ENCODE measurements around the gene NIPAL3.
"Not testable (repeated sequence)": the region's sequence is repeated elsewhere in the genome, so short reads cannot be mapped to it uniquely, and the experiment has no call there.

Gene NIPAL3

GRCh38 chr1:24481843-24482610 is 66.4 kb downstream of the NIPAL3 start:
- POLR2A ChIA-PET, result no interaction called here
- no peak overlapping the region for H3K4me3 ChIP-seq (ENCODE audit: low read depth, low read length)

GRCh38 chr1:24483441-24483840 is 67.8 kb downstream of the NIPAL3 start:
- ChIA-PET CTCF (interaction anchor here (1.2 to 1.5 kb wide), 2 partner anchors 8 to 12 kb away, joined by 3 to 5 read pairs; no protein-coding TSS in a partner anchor), POLR2A (no interaction called here)
- DNase-seq (ENCODE audit: low read depth, low spot score), result no peak
- H3K4me3 ChIP-seq (ENCODE audit: low read depth, low read length), result no peak overlapping the region
- TF ChIP-seq CTCF (IDR thresholded peaks at IDR 0.05; ENCODE audit: insufficient read depth, low read length, missing control alignments), result no peak

More at GRCh38 chr1:24481843-24482610, 66.4 kb downstream of the NIPAL3 start:
- DNase-seq (ENCODE audit: low read depth, low spot score), result no peak
- CTCF ChIA-PET, result interaction anchor here (1.1 to 2.2 kb wide), 4 partner anchors 9 to 331 kb away, joined by 3 to 16 read pairs (median 4); no protein-coding TSS in a partner anchor
- no peak for TF ChIP-seq CTCF (IDR thresholded peaks at IDR 0.05; ENCODE audit: insufficient read depth, low read length, missing control alignments)

GRCh38 chr1:24484199-24484598 is 68.6 kb downstream of the NIPAL3 start:
- no peak for TF ChIP-seq CTCF (IDR thresholded peaks at IDR 0.05; ENCODE audit: insufficient read depth, low read length, missing control alignments)
- no peak for DNase-seq (ENCODE audit: low read depth, low spot score)
- no peak overlapping the region for H3K4me3 ChIP-seq (ENCODE audit: low read depth, low read length)
- ChIA-PET CTCF (interaction anchor here (1.5 kb wide), 1 partner anchor 12 kb away, joined by 3 read pairs; no protein-coding TSS in a partner anchor), POLR2A (no interaction called here)

- no peak for DNase-seq (ENCODE audit: low read depth, low spot score)
- H3K4me3 ChIP-seq (ENCODE audit: low read depth, low read length), result no peak overlapping the region
- TF ChIP-seq CTCF (IDR thresholded peaks at IDR 0.05; ENCODE audit: insufficient read depth, low read length, missing control alignments), result no peak
- CTCF ChIA-PET, result interaction anchor here (1.0 to 1.3 kb wide), 2 partner anchors 40 to 72 kb away, joined by 3 to 4 read pairs; partner anchors contain the start of gene NIPAL3
- POLR2A ChIA-PET, result no interaction called here
Measured at GRCh38 chr1:24486331-24487065, 70.9 kb downstream of the NIPAL3 start.

- POLR2A ChIA-PET, result no interaction called here
Measured at GRCh38 chr1:24487455-24487854, 71.9 kb downstream of the NIPAL3 start.

GRCh38 chr1:24488159-24488558 is 72.6 kb downstream of the NIPAL3 start:
- DNase-seq (ENCODE audit: low read depth, low spot score); POLR2A ChIA-PET; H3K4me3 ChIP-seq (ENCODE audit: low read depth, low read length): not testable (repeated sequence)
- CTCF ChIA-PET, result interaction anchor here (1.5 kb wide), 1 partner anchor 13 kb away, joined by 6 read pairs; no protein-coding TSS in a partner anchor

More at GRCh38 chr1:24487455-24487854, 71.9 kb downstream of the NIPAL3 start:
- no peak for DNase-seq (ENCODE audit: low read depth, low spot score)
- no peak overlapping the region for H3K4me3 ChIP-seq (ENCODE audit: low read depth, low read length)
- CTCF ChIA-PET, result no interaction called here
- TF ChIP-seq CTCF (IDR thresholded peaks at IDR 0.05; ENCODE audit: insufficient read depth, low read length, missing control alignments), result no peak
